ENCODE measurements around the gene GAPDHS.

The GAPDHS gene

DNA sequence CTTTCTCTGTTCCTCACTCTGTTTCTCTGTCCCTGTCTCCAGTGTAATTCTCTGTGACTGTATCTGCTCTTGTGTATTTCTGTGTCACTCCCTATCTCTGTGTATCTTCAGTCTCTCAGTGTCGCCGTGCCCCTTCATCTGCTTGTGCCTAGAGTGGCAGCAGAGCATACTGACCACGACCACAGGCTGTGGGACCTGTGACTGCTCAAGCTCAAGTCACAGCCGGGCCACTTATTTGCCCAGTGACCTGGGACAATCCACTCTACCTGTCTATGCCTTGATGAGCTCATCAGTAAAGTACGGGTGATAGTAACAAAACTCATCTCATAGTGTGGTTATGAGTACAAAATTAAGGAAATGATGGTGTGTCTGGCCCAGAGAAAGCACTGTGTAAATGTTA lies 20.8 kb downstream of the GAPDHS start:
- H3K27ac ChIP-seq = no peak overlapping the region
- TF ChIP-seq, protein P1, sequence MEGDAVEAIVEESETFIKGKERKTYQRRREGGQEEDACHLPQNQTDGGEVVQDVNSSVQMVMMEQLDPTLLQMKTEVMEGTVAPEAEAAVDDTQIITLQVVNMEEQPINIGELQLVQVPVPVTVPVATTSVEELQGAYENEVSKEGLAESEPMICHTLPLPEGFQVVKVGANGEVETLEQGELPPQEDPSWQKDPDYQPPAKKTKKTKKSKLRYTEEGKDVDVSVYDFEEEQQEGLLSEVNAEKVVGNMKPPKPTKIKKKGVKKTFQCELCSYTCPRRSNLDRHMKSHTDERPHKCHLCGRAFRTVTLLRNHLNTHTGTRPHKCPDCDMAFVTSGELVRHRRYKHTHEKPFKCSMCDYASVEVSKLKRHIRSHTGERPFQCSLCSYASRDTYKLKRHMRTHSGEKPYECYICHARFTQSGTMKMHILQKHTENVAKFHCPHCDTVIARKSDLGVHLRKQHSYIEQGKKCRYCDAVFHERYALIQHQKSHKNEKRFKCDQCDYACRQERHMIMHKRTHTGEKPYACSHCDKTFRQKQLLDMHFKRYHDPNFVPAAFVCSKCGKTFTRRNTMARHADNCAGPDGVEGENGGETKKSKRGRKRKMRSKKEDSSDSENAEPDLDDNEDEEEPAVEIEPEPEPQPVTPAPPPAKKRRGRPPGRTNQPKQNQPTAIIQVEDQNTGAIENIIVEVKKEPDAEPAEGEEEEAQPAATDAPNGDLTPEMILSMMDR (conservative IDR thresholded peaks at IDR 0.05) = no peak
- TF ChIP-seq ZFX (IDR thresholded peaks at IDR 0.05) = no peak

DNA sequence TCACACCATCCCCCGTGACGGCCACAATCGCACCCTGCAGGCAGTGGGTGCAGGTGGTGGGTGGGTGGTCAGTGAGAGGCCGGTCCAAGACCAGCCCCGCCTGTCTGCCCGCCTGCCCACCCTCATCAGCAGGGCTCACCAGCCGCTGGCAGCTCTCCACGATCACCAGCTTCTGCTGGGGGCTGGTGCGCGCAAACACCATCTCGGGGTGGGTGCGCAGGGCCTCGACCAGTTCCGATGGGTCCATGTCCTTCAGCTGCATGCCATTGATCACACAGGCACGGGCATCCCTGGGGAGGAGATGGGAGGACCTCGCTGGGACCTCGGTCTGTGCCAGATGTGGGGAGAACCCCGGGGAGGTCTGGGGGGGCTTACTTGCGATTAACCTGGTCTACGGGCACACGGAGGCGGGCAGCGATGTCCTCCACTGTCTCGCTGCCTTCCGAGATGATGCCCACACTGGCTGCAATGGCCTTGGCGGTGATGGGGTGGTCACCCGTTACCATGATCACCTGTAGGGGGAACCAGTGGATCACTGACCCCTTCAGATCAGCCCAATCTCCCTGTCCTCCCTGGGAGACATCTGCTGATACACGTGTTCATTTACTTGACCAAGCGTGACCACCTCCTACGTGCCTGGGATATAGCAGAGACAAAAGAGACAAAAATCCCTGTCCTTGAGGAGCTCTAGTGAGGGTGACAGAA lies 22.2 kb downstream of the GAPDHS start:
- no peak for TF ChIP-seq ZFX (IDR thresholded peaks at IDR 0.05)
- TF ChIP-seq, protein P1 (conservative IDR thresholded peaks at IDR 0.05) = no peak
- no peak overlapping the region for H3K27ac ChIP-seq

DNA sequence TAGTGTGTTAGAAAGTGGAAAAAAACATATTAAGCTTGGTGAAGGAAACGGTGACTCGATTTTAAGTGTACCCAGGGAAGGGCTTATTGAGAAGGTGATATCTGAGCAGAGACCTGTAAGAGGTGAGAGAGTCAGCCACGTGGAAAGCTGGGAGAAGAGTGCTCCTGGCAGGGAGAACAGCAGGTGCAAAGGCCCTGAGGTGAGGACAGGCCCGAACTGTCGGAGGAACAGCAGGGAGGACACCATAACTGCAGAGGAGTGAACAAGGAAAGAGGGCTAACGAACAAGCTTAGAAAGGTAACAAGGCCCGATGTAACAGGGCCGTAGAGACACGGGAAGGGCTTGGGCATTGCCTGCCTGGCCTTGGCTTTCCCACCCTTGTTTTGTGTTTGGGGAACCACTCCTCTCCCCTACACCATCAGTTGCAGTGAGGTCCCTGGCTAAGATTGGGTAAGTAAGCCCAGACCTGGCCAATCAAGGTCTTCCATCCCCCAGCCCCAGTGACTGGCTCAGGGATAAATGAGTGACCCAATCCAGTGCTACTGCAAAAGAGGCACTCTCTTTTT lies 22.9 kb downstream of the GAPDHS start:
- H3K27ac ChIP-seq = no peak overlapping the region
- TF ChIP-seq, protein P1 (conservative IDR thresholded peaks at IDR 0.05) = no peak
- TF ChIP-seq ZFX (IDR thresholded peaks at IDR 0.05) = no peak

DNA sequence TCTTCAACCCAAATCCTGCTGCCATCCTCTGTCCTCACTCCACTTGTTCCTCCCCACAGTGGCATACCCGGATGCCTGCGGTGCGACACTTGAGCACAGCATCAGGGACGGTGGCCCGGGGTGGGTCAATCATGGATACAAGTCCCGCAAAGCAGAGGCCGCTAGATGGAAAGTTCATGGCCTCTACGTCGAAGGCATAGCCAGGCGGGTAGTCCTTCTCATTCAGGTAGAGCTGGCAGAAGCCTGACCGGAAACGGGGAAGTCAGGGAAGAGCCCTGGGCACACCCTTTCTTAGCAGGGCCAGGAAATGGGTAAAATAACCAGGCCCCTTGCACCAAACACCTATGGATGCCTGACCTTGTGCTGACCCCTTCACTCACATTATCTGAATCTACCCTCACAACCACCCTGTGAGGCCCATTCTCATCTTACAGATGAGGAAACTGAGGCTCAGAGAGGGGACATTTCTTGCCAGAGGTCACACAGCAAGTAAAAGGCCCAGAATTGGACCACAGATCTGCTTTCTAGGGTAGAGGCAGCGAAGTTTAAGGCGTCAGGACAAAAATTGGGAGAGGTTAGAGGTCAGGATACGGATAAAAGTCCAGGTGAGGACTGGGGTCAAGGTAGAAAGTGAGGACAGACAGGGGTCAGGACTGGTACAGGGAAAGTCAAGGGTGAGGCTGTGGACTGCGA lies 23.7 kb downstream of the GAPDHS start:
- TF ChIP-seq ZFX (IDR thresholded peaks at IDR 0.05) = no peak
- TF ChIP-seq, protein P1 (conservative IDR thresholded peaks at IDR 0.05) = no peak
- no peak overlapping the region for H3K27ac ChIP-seq

DNA sequence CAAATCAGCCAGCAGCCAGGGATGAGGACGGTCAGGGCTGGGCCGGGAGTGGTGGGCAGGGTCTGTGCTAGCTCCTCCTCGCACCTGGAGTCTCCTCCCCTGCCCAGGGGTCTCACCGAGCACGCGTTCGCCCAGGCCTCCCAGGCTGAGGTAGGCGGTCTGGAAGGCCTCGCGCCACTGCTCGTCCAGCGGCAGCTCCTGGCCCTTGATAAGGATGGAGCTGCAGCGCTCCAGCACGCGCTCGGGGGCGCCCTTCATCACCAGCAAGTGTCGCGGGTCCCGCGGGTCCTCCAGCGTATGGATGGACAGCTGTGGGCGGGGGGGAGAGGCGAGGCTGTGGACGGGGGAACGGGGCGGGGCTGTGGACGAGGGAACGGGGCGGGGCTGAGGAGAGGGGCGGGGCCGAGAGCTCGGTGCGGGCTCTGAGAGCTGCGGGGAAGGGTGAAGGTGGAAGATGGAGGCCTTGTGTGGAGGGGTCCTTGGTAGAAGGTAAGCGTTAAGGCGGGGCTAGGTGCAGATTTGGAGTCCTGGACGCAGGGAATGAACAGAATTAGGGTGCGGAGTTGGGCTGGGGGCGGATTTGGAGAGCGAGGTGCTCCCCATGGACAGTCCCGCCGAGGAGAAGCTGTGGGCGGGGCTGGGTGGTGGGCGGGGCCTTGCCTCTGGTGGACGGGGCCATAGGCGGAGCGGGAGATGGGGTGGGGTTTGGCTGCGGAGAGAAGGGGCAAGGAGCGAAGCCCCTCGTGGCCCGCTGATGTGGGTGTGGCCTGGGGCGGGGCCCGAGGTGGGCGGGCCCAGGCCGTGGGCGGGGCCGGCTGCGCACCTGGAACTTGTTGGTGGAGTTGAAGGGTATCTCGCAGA lies 24.5 kb downstream of the GAPDHS start:
- no peak overlapping the region for H3K27ac ChIP-seq
- no peak for TF ChIP-seq ZFX (IDR thresholded peaks at IDR 0.05)
- TF ChIP-seq, protein P1 (conservative IDR thresholded peaks at IDR 0.05) = no peak

DNA sequence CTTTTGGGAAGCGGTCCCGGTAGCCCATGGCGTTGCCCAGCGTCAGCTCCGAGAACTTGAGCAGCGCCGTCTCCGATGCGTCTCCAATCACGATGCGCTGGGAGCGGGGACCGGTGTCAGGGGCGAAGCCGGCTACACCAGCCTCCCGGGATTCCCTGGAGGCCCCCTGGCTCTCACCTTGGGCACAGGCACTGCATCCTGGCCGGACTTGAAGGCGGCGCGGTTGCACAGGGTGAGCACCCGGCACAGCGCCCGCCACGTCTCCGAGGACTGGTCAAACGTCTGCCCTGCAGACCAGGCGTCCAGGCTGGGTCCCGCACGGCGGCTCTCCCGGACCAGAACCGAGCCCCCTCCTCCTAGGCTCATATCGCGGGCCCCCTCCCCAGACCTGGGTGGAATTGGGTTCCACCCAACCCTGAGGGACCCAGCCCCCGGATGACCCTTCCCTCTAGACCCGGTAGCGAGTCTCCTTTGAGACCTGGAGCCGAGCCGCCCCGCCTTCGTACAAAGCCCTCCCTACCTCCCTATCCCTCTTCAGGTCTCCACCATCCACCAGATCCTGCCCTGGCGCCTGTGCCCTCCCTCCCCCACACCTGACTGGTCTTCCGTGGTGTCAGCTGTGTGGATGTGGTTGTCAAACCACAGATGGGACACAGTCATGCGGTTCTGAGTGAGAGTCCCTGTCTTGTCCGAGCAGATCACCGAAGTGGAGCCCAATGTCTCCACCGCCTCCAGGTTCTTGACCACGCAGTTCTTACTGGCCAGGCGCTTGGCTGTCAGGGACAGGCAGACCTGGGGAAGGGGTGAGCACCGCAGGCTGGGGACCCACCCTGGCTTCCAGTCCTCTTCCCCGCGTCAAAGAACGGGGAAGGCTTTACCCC lies 25.4 kb downstream of the GAPDHS start:
- TF ChIP-seq ZFX (IDR thresholded peaks at IDR 0.05) = no peak
- TF ChIP-seq, protein P1 (conservative IDR thresholded peaks at IDR 0.05) = no peak

More for the DNA sequence above, 25.4 kb downstream of the GAPDHS start:
- no peak overlapping the region for H3K27ac ChIP-seq
